DMS153 treated with DMSO at 0.1 percent for 48 hours (cell line): ENCODE results near the gene LIN7A.
"Not testable (repeated sequence)": the region's sequence is repeated elsewhere in the genome, so short reads cannot be mapped to it uniquely, and the experiment has no call there.

Experiments
- DNase-seq: peaks from one replicate; lab custom pipeline; 2025; ENCODE audit not compliant: unreplicated experiment; lab: John Stamatoyannopoulos, UW

LIN7A gene

GRCh38 chr12:80811957-80812708, 125.6 kb downstream of the LIN7A start:
- DNase-seq = no peak

GRCh38 chr12:80810874-80811273, 126.9 kb downstream of the LIN7A start:
- DNase-seq = no peak

DNA sequence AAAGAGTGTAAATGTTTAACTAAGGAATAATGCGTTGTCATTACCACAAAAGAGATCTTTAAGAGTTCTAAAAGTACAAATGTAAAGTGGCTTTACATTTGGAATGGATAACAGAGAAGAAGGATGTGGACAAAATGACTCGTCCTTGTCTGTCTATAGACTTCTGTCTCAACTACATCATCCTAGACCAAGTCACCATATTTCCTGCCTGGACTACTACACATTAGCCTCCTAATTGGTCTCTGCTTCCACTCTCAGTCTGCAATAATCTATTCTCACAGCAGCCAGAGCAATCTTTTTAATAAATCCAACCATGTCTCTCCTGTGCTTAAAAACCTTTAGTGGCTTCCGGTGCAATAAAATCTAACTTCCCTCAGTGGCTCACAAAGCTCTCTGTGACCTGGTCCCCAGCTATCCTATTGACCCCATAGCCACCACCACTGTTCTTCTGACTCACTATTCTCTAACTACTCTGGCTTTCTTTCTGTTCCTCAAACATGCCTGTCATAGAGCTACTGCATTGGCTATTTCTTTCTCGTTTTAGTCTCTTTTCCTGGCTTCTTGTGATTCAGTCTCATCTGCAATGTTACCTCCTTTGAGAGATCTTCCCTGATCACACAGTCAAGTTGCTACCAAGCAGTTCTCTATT, 130.0 kb downstream of the LIN7A start:
- DNase-seq = no peak

- DNase-seq = no peak
These were observed 132.6 kb downstream of the LIN7A start for GRCh38 chr12:80805106-80805505.

DNA sequence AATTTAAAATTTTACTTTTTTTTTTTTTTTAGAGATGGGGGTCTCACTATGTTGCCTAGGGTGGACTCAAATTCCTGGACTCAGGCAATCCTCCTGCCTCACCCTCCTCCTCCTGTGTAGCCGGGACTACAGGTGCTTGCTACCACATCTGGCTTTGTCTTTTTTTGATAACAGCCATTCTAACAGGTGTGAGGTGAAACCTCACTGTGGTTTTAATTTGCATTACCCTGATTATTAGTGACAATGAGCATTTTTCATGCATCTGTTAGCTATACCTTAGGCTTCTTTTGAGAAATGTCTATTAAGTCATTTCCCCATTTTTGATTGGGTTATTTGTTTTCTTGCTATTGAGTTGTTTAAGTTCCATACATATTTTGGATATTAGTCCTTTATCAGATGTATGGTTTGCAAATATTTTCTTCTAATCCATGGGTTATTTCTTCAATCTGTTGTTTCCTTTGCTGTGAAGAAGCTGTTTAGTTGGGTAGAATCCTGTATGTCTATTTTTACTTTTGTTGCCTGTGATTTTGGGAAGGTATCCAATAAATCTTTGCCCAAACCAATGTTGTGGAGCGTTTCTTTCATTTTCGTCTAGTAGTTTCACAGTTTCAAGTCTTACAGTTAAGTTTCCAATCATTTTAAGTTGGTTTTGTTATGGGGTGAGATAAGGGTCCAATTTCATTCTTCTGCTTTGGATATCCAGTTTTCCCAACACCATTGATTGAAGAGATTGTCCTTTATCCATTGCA, 134.9 kb downstream of the LIN7A start:
- DNase-seq = no peak

DNA sequence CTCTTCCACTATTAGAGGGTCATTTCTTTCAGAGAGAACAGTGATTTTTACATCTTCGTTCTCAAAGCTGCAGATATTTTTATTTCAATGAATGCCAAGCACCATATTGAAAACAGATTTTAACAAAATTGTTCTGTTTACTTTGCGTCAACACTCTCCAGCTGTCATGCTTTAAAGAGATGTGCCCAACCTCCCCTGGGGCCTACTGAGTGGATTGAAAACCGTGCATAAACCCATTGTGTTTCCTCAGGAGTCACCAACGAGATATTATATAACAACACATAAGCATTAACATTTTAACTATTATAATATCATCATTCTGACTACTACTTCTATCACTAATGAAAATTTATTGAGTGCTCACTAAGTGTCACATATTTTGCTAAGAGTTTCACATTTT, 139.5 kb downstream of the LIN7A start:
- peak; percentile 12 for DNase-seq

DNA sequence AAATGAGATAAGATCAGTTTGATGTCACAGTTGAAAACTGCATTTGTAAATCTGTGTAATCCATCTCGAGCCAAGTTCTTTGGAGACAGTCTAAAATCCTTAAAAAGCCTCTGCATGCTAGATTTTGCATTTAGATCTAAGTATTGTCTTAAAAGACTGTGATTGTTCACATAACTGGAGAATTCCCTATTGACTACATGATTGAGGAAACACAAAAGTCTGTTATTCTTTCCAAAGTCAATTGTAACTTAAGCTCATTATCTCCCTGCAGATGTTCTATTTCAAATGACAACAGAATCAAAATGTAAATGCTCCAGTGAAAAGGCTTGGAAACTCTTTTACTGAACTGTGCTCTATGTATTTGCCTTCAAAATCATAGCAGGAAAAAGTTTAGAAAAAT, 143.2 kb downstream of the LIN7A start:
- DNase-seq = no peak

- no peak for DNase-seq
These were observed 144.9 kb downstream of the LIN7A start for GRCh38 chr12:80792861-80793260.

DNA sequence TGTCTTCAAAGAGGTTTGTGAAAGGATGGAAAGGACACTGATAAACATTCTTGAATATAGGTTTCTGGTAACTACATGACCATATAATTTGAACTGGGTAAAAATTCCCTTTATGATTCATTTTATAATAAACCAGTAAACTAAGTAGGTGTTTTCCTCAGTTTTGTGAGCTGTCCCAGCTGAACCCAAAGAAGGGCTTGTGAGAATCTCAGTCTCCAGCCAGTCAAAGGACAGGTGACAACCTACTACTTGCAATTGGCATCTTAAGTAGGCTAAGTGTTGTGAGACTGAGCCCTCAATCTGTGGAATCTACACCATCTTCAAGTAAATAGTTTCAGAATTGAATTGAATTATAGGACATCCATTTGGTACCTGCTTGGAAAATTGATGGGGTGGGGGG, 145.9 kb downstream of the LIN7A start:
- DNase-seq = no peak

DNA sequence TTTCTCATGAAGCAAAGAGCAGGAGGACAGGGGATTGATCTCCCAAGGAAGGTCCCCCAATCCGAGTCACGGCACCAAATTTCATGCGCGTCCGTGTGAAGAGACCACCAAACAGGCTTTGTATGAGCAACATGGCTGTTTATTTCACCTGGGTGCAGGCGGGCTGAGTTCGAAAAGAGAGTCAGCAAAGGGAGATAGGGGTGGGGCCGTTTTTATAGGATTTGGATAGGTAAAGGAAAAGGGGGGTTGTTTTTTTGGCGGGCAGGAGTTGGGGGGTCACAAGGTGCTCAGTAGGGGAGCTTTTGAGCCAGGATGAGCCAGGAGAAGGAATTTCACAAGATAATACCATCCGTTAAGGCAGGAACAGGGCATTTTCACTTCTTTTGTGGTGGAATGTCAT, 149.3 kb downstream of the LIN7A start:
- DNase-seq = not testable (repeated sequence)

GRCh38 chr12:80782963-80783470, 154.7 kb downstream of the LIN7A start:
- DNase-seq = not testable (repeated sequence)

DNA sequence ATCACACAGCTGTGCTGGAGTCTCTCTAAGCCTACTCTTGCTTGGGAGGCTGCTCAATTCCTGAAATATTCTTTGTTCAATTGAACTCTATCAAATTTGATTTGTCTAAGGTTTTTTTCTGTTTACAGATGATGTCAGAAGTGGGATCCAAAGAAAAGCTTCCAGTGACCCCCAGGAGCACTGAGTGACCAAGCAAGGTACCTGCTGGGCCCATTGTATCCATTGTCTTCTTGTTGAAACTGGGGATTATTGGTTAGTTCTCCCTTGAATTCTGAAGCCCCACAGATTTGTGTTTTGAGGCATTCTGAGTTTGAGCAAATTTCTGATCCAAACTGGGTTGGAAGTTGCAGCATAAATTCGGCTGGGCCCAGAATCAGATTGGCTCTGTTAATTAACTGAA, 156.4 kb downstream of the LIN7A start:
- DNase-seq = no peak

DNA sequence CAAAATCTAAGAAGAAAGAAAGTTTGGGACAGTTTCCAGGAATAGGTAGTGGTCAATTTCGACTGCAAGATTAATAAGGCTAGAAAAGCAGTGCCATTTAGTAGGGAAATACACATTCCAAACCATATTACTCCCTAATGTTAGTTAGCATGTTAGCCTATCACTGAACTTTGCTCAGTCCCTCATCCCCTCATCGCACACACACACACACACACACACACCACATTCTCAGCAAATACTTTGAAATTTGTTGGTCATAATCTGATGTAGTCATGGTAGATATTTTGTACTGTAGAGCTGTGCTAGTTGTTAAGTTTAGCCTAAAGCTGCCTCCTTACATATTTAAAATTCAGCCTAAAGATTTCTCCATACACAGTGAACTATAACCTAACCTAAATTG, 157.0 kb downstream of the LIN7A start:
- DNase-seq = no peak

DNA sequence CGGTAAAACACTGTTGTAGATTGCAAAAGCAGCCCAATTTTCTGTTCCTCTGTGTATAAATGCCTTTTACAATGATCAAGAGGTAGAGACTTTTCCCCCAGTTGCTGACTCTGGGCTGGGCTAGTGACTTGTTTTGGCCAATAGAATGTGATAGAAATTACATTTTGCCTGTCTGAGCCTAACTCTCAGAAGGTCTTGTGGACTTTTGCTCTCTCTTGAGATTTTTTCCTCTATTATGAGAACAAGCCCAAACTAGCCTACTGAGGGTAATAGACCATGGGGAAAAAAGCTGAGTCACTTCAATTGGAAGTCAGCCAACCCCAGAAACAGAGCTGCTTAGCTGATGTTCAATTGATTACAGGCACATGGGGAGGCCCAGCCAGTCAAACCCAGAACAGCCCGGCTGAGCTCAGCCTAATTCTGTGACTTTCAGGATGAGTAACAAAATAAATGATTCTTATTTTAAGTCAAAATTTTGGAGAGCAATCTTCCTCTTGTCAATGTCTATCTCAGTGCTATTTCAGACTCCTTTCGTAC, 159.7 kb downstream of the LIN7A start:
- peak; percentile 94 for DNase-seq

DNA sequence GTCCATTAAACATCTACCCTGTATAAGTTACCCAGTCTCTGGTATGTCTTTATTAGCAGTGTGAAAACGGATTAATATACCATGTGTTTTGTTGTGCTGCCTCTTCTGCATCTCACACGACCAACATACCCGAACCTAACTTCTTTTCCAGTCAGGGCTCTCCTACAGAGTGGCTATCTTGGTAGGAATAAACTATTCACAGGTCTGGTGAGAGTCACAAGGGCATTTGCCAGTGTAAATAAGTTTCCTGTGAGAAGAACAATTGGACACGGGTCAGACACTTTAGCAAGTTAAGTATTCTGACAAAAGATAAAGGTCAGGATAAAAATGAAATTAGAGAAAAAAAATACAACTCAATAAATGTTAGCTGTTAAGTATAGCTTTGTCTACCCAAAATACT, 160.1 kb downstream of the LIN7A start:
- no peak for DNase-seq

- DNase-seq = no peak
These were observed 161.0 kb downstream of the LIN7A start for GRCh38 chr12:80776706-80777105.

GRCh38 chr12:80770958-80771357, 166.8 kb downstream of the LIN7A start:
- no peak for DNase-seq

DNA sequence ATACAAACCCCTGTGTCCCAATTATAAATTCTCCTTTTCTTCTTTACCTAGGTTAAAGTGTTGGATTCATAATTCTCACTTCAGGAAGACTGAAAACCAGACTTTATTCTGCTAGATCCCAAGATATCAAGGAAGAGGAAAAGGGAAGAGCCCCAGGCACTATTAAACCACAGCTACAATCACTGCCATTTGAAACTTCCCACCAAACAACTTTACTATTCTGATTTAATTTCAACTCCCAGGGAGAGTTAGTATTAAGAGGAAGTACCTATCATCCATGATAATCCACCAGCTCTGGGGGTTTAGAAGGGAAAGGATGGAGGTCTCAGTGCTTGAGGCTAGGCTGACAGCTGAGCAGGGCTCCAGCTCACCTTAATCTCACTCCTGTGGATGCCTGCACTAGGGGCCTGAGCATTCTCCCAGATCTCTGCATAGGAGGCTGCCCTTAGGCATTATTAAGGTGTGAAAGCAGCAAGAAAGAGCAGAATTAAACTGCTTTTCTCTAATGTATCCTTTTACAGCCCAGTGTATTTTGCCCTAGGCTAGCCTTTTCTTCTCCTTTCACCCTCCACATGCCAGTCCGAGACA, 168.1 kb downstream of the LIN7A start:
- no peak for DNase-seq

DNA sequence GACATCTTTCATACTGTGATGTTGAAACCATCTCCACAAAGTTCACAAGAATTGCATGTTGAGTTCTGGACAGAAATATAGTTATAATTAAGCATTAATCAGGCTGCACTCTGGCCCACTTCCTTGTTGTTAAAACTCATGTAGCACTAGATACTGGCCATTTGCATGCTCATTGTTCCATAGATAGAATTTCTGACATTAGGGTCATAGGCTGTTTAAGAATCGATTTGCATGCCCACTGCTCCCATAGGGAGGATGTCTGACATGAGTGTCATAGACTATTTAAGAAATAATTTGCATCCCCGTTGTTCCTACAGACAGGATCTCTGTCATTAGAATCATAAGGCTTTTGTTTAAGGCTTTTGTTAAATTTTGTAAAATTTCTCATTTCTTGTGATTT, 170.8 kb downstream of the LIN7A start:
- DNase-seq = no peak

- DNase-seq = no peak
These were observed 171.5 kb downstream of the LIN7A start for GRCh38 chr12:80766210-80766609.

- DNase-seq = peak; percentile 25
These were observed 173.9 kb downstream of the LIN7A start for GRCh38 chr12:80763874-80764273.
